Epithelial cell of esophagus (primary cell): ENCODE data around the gene NPEPL1.
A peak's percentile ranks its signal among the peaks of the same experiment; 100 is the strongest.

Experiments
- DNase-seq: peaks from one replicate; pipeline ENCODE4 v3.0.0; 2010; ENCODE audit warnings: low read depth
- H3K4me3 ChIP-seq: 2 replicates; pipeline ENCODE4 v1.5.1; 2011; ENCODE audit warnings: mild to moderate bottlenecking, low read length, control low read depth
- CTCF ChIP-seq: IDR thresholded peaks from 2 replicates; pipeline ENCODE4 v1.5.1; 2011; ENCODE audit warnings: low read depth, mild to moderate bottlenecking, low read length, control low read depth, inconsistent platforms; ENCODE audit not compliant: insufficient read depth; ENCODE audit errors: missing control alignments

The NPEPL1 gene

DNA sequence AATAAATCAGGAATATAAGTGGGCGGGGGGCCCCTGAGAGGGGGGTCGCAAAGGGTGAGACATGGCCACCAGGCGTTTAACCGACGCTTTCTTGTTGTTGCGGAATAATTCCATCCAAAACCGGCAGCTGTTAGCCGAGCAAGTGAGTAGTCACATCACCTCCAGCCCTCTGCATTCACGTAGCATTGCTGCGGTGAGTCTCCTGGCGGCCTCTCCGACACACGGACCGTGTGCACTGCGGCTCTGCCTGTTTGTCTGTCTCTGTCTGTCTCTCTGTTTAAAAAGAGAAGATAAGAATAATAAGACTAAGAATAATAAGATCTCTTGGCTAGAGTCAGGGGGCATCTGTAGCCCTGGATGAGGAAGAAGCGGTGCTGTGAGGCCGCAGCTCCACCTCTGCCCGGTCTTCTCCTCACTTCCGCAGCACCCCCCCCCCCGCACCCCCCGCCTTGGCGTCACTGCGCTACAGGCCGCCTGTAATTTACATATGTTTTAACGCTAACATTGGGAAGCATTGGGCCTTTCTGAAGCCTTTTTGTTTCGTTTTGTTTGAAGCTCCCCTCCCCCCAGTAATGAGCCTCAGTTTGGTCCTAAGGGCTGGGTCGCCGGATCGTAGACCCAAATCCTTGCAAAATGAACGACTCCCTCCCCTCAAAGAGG, 40.5 kb upstream of the NPEPL1 start:
- peak; percentile 24 for TF ChIP-seq CTCF
- peak overlapping the region; percentile 99 for H3K4me3 ChIP-seq
- DNase-seq: peak; percentile 80

GRCh38 chr20:58652606-58653294, 39.9 kb upstream of the NPEPL1 start:
- TF ChIP-seq CTCF: peak; percentile 16
- H3K4me3 ChIP-seq: peak overlapping the region; percentile 99
- DNase-seq: peak; percentile 20

- TF ChIP-seq CTCF: no peak
- no peak overlapping the region for H3K4me3 ChIP-seq
- DNase-seq: no peak
Measured at GRCh38 chr20:58654337-58654736, 38.3 kb upstream of the NPEPL1 start.

- no peak for TF ChIP-seq CTCF
- no peak overlapping the region for H3K4me3 ChIP-seq
- DNase-seq: no peak
Measured at GRCh38 chr20:58655328-58656107, 37.1 kb upstream of the NPEPL1 start.

DNA sequence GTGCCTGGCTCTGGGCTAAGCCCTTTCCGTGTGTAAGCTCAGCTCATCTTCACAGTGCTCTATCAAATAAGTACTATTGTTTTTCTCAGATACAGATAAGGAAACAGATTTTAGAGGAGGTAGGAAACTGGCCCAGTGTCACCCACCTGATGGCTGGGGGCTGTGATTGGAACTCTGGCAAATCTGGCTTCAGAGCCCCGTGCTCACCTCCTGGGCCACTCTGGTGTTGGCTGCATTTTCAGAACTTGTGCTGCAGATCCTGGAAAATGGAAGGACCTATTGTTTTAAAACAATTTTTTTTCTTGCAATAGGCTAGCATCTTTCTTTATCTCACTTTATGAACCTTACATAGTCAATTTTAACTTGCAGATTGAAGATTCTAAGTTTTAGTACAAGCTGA, 35.8 kb upstream of the NPEPL1 start:
- H3K4me3 ChIP-seq: no peak overlapping the region
- TF ChIP-seq CTCF: no peak
- no peak for DNase-seq

GRCh38 chr20:58657262-58657661, 35.3 kb upstream of the NPEPL1 start:
- no peak for TF ChIP-seq CTCF
- H3K4me3 ChIP-seq: no peak overlapping the region
- no peak for DNase-seq
